Measurements from ENCODE around the gene LIN7C. TPM values are rescaled to one million over a fixed set of nuclear protein-coding genes. Genes with fewer than 3 reads are reported as not detected.

Gene LIN7C
- total and polyA plus RNA-seq, 2 of the 13 experiments (the other 11 are each of a cell fraction or from before 2014, with no cell fraction given), result 14.8 to 37.2 TPM

DNA sequence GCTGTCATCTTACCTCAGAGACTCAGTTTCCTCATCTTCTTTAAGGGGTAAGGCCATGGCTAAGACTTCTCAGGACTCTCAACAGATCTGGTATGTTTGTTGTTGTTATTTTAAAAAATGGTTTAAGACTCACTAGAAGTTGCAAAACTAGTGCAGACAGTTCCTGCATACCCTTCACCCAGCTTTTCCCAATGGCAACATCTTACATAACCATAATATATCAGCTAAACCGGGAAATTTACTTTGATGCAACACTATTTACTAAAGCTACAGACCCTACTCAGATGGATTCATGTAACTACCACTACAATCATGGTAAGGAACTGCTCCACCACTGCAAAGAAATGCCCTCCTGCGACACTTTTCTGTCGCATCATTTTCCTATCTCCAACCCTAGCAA, 54.4 kb downstream of the LIN7C start (continued):
- TF ChIP-seq ZNF780A (CRISPR knock-in tag; IDR thresholded peaks at IDR 0.05), result no peak
- no peak for TF ChIP-seq RBFOX2 (IDR thresholded peaks at IDR 0.05; ENCODE audit: low read depth, low read length)
- 0 out of 2 replicates have a peak, but pooled peaks have one; percentile 34 for TF ChIP-seq ZNF644 (CRISPR knock-in tag; IDR thresholded peaks at IDR 0.05; ENCODE audit: low read depth)
- peak; percentile 60 for TF ChIP-seq RARA (CRISPR knock-in tag; IDR thresholded peaks at IDR 0.05)
- TF ChIP-seq BORCS8-MEF2B (CRISPR knock-in tag; IDR thresholded peaks at IDR 0.05), result no peak
- no peak for TF ChIP-seq XBP1 (CRISPR knock-in tag; IDR thresholded peaks at IDR 0.05)
- TF ChIP-seq, protein P1, sequence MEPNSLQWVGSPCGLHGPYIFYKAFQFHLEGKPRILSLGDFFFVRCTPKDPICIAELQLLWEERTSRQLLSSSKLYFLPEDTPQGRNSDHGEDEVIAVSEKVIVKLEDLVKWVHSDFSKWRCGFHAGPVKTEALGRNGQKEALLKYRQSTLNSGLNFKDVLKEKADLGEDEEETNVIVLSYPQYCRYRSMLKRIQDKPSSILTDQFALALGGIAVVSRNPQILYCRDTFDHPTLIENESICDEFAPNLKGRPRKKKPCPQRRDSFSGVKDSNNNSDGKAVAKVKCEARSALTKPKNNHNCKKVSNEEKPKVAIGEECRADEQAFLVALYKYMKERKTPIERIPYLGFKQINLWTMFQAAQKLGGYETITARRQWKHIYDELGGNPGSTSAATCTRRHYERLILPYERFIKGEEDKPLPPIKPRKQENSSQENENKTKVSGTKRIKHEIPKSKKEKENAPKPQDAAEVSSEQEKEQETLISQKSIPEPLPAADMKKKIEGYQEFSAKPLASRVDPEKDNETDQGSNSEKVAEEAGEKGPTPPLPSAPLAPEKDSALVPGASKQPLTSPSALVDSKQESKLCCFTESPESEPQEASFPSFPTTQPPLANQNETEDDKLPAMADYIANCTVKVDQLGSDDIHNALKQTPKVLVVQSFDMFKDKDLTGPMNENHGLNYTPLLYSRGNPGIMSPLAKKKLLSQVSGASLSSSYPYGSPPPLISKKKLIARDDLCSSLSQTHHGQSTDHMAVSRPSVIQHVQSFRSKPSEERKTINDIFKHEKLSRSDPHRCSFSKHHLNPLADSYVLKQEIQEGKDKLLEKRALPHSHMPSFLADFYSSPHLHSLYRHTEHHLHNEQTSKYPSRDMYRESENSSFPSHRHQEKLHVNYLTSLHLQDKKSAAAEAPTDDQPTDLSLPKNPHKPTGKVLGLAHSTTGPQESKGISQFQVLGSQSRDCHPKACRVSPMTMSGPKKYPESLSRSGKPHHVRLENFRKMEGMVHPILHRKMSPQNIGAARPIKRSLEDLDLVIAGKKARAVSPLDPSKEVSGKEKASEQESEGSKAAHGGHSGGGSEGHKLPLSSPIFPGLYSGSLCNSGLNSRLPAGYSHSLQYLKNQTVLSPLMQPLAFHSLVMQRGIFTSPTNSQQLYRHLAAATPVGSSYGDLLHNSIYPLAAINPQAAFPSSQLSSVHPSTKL (CRISPR knock-in tag; IDR thresholded peaks at IDR 0.05), result peak; percentile 79
- TF ChIP-seq, protein P2, sequence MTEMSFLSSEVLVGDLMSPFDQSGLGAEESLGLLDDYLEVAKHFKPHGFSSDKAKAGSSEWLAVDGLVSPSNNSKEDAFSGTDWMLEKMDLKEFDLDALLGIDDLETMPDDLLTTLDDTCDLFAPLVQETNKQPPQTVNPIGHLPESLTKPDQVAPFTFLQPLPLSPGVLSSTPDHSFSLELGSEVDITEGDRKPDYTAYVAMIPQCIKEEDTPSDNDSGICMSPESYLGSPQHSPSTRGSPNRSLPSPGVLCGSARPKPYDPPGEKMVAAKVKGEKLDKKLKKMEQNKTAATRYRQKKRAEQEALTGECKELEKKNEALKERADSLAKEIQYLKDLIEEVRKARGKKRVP (CRISPR knock-in tag; IDR thresholded peaks at IDR 0.05), result peak in 1 of 2 experiments; percentile 75; a peak in 2 of 4 replicates
- TF ChIP-seq ZNF775 (CRISPR knock-in tag; IDR thresholded peaks at IDR 0.05; ENCODE audit: borderline replicate concordance), result no peak
- TF ChIP-seq, protein P3, sequence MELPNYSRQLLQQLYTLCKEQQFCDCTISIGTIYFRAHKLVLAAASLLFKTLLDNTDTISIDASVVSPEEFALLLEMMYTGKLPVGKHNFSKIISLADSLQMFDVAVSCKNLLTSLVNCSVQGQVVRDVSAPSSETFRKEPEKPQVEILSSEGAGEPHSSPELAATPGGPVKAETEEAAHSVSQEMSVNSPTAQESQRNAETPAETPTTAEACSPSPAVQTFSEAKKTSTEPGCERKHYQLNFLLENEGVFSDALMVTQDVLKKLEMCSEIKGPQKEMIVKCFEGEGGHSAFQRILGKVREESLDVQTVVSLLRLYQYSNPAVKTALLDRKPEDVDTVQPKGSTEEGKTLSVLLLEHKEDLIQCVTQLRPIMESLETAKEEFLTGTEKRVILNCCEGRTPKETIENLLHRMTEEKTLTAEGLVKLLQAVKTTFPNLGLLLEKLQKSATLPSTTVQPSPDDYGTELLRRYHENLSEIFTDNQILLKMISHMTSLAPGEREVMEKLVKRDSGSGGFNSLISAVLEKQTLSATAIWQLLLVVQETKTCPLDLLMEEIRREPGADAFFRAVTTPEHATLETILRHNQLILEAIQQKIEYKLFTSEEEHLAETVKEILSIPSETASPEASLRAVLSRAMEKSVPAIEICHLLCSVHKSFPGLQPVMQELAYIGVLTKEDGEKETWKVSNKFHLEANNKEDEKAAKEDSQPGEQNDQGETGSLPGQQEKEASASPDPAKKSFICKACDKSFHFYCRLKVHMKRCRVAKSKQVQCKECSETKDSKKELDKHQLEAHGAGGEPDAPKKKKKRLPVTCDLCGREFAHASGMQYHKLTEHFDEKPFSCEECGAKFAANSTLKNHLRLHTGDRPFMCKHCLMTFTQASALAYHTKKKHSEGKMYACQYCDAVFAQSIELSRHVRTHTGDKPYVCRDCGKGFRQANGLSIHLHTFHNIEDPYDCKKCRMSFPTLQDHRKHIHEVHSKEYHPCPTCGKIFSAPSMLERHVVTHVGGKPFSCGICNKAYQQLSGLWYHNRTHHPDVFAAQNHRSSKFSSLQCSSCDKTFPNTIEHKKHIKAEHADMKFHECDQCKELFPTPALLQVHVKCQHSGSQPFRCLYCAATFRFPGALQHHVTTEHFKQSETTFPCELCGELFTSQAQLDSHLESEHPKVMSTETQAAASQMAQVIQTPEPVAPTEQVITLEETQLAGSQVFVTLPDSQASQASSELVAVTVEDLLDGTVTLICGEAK (IDR thresholded peaks at IDR 0.05), result no peak
- TF ChIP-seq, protein P3 (CRISPR knock-in tag; IDR thresholded peaks at IDR 0.05), result no peak
- no peak for TF ChIP-seq ZNF256 (CRISPR knock-in tag; conservative IDR thresholded peaks at IDR 0.05)
- peak in 1 of 2 experiments; percentile 31; a peak in 1 of 4 replicates for TF ChIP-seq KLF16 (CRISPR knock-in tag; IDR thresholded peaks at IDR 0.05)
